Measurements from ENCODE around the gene NLN.
"Not testable (repeated sequence)": the region's sequence is repeated elsewhere in the genome, so short reads cannot be mapped to it uniquely, and the experiment has no call there.

NLN gene

DNA sequence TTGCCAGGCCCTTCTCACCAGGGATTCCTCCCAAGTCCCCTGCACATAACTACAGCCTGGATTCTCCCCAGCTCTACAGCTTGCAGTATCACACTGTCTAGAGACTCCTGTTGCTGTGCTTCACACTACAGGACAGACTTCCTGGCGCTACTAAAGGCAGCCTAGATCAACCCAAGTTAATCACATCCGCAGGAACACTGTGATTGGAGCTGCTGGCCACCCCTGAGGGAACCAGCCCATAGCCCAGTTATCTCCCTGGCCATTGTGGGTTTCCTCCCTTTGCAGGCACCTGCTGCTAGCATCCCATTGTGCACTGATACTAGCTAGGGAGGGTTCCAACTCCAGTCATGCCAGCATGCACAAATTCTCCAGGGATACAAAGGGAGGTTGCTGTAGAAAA, 53.5 kb downstream of the NLN start:
- DNase-seq: no peak

DNA sequence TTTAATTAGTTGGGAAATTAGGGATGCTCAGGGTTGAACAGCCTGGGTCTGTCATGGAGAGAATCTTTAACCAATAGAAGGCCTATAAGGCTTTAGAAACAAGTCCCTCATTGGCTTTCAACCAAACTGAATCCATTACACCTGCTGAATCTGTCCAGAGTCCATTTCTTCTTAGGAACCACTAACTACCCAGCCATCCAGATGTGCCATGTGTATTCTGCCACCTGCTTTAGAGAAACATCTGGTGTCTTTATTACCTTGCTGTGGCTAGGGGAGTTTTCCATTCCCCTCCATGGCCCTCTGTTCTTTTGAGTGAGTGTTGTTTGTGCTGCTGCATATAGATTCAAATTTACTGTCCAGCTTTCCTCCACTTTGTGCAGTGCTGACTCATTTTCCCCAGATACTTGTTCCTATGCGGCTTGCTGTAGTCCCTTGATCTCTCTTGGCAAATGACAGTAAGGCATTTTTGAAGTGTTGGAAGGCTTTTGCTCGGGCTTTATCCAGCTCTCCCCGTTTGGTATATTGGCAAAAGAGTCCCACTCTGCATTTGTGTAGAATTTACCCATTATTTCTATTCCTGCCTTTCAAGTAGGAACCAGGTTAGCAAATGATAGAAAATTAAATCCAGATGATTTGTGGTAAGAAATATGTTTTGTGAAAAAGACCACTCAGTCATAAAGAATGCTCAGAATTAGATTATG, 54.6 kb downstream of the NLN start:
- no peak for DNase-seq

GRCh38 chr5:65778126-65778525, 56.1 kb downstream of the NLN start:
- DNase-seq: no peak

- DNase-seq: no peak
Measured at GRCh38 chr5:65779643-65780042, 57.6 kb downstream of the NLN start.

GRCh38 chr5:65788296-65788695, 66.3 kb downstream of the NLN start:
- DNase-seq: not testable (repeated sequence)

DNA sequence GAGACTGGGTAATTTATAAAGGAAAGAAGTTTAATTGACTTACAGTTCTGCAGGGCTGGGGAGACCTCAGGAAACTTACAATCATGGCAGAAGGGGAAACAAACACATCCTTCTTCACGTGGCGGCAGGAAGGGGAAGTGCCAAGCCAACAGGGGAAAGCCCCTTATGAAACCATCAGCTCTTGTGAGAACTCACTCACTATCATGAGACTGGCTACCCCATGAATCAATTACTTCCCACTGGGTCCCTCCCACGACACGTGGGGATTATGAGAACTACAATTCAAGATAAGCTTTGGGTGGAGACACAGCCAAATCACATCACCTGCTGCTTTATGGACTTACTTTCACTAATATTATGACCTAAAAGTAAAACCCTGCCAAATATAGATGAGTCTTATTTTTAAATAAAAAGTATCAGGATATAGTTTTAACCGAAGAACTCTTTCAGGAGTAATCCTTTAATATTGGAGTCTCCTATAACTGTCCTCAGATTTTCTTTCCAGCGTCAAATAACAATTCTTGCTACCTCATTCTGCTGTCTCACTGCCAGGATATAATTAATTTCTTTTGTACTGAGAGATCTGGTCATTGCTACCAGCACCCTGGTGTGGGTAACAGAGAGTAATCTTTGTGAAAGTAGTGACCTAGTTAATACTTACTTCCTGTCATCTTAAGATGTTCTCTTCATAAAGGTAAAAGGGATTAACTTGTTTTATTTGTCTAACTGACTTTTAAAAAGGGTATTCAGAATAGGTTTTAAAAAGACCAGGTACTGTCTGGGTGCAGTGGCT, 68.6 kb downstream of the NLN start:
- no peak for DNase-seq

GRCh38 chr5:65791712-65792673, 70.0 kb downstream of the NLN start:
- DNase-seq: no peak

GRCh38 chr5:65796269-65796668, 74.3 kb downstream of the NLN start:
- no peak for DNase-seq

- no peak for DNase-seq
Measured at GRCh38 chr5:65796751-65797316, 74.8 kb downstream of the NLN start.

- DNase-seq: no peak
Measured at GRCh38 chr5:65797481-65797880, 75.5 kb downstream of the NLN start.

GRCh38 chr5:65799857-65800256, 77.9 kb downstream of the NLN start:
- DNase-seq: no peak

DNA sequence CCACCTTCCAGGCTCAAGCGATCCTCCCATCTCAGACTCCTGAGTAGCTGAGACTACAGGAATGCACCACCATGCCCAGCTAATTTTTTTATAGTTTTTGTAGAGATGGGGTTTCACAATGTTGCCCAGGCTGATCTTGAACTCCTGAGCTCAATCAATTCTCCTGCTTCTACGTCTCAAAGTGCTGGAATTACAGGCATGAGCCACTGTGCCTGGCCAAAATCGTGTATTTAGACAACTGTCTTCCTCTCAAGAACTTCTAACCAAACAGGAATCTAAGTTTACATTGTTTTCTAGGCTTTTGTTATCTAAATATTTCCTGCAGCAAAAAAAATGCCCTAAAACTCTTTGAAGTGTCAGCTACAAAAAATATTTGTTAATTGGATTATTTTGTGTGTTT, 78.8 kb downstream of the NLN start:
- DNase-seq: no peak

GRCh38 chr5:65801352-65801783, 79.4 kb downstream of the NLN start:
- no peak for DNase-seq

- DNase-seq: no peak
Measured at GRCh38 chr5:65802080-65802479, 80.1 kb downstream of the NLN start.

- no peak for DNase-seq
Measured at GRCh38 chr5:65802820-65803219, 80.8 kb downstream of the NLN start.

DNA sequence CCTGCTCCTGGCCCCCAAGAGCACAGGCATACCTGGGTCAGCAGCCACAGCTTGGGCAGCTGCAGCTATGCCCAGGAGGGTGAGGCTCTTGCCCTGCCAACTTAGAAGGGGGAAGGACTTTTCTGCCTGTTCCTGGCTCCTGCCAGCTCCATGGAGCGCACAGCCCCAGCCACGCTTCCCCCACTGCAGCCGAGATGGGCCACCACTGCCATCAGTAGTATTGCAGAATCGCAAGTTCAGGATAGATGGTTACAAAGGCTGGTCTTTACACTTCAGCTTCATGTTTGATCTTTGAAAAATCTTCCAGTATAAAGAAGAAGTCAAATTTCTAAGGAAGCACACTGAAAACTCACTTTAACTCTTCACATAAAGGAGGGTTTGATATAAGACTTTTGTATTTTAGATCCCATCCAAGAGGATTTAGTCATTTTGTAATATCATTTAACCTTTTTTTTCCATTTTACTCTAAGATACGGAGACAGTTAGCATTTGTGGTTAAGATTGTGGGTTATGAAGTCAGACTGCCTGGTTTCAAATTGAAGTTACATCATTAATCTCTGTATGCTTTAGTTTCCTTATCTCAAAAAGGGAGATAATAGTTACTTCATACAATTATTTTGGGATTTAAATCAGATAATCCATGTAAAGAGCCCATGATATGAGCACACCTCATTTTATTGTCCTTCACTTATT, 81.8 kb downstream of the NLN start:
- no peak for DNase-seq

DNA sequence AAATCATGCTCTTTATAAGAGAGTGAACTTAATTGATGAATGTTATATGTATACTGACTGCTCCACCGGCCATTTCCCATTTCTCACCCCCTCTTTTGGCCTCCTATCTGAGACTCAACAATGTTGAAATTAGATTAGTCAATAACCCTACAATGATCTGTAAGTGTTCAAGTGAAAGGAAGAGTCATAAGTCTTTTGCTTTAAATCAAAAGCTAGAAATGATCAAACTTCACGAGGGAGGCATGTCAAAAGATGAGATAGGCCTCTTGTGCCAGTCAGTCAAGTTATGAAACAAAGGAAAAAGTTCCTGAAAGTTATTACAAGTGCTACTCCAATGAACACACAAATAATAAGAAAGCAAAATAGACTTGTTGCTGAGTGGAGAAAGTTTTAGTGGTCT, 83.1 kb downstream of the NLN start:
- DNase-seq: no peak

GRCh38 chr5:65807494-65807893, 85.5 kb downstream of the NLN start:
- not testable (repeated sequence) for DNase-seq

- DNase-seq: peak; percentile 60
Measured at GRCh38 chr5:65808251-65808741, 86.3 kb downstream of the NLN start.

DNA sequence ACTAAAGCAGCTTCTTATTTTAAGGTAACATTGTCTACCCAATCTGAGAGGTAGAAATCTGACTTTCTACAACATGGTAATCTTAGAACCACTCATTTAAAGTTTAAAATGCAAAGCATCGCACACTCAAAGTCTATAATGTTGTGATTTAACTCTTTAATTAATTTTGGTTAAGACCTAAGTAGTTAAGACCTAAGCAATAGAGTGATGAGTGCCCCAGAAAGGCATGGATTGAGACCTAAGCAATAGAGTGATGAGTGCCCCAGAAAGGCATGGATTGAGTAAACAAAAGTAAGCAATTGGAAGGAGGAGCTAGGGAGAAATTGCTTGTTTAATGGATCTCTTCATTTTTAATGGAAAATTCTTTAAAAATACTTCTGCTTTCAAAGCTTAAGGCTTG, 86.8 kb downstream of the NLN start:
- peak; percentile 4 for DNase-seq

- DNase-seq: peak; percentile 80
Measured at GRCh38 chr5:65809817-65810531, 88.0 kb downstream of the NLN start.
